Mucosa of rectum (tissue), 2 donors: ENCODE results near the gene MYBPH.

Experiments used
- H3K27ac ChIP-seq, 2 donors: one replicate each; pipeline ENCODE4 v1.7.0; 2013; ENCODE audit warnings: inconsistent platforms in 2 of 2, low read depth in 2 of 2, low read length in 2 of 2
- H3K27me3 ChIP-seq, 2 donors: one replicate each; pipeline ENCODE4 v1.7.0; 2013; ENCODE audit warnings: low read length in 2 of 2; ENCODE audit not compliant: control insufficient read depth in 2 of 2, insufficient read depth in 2 of 2
- H3K36me3 ChIP-seq, 2 donors: one replicate each; pipeline ENCODE4 v1.7.0; 2013; ENCODE audit warnings: low read length in 2 of 2; ENCODE audit not compliant: control insufficient read depth in 2 of 2, insufficient read depth in 2 of 2
- H3K4me1 ChIP-seq, 2 donors: one replicate each; pipeline ENCODE4 v1.7.0; 2013; ENCODE audit warnings: low read length in 2 of 2, mild to moderate bottlenecking in 1 of 2; ENCODE audit not compliant: control insufficient read depth in 2 of 2, insufficient read depth in 2 of 2
- H3K4me3 ChIP-seq, 2 donors: one replicate each; pipeline ENCODE4 v1.7.0; 2013; ENCODE audit warnings: low read length in 2 of 2
- H3K9ac ChIP-seq, 2 donors: one replicate each; pipeline ENCODE4 v1.7.0; 2013; ENCODE audit warnings: low read length in 2 of 2, low read depth in 1 of 2, mild to moderate bottlenecking in 1 of 2
- H3K9me3 ChIP-seq, 2 donors: one replicate each; pipeline ENCODE4 v1.7.0; 2013; ENCODE audit warnings: low read length in 2 of 2; ENCODE audit not compliant: control insufficient read depth in 2 of 2
- donor health status: healthy.
- donor health status: Normal muscosa, but diverticular disease.

The MYBPH gene

DNA sequence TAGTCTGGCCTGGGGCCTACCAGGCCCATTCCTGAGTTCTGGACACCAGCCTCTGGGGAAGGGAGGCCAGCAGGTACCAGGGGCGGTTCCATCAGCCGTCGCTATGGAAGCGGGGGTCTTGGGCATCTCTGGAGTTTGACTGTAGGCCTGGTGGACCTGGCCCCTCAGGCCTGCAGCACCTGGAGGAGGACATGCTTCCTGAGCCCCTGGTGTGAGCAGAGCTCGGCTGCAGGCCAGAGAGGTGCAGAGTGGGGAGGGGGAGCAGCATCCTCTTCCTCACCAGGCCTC, 7.8 kb downstream of the MYBPH start:
- Histone ChIP-seq H3K36me3 (no peaks in the 10 kb centered on the region), H3K4me3 (no peak overlapping the region), H3K27ac (no peak overlapping the region), H3K9me3 (no peaks in the 10 kb centered on the region), H3K27me3 (no peaks in the 10 kb centered on the region), H3K9ac (no peak overlapping the region), H3K4me1 (no peaks in the 10 kb centered on the region)

DNA sequence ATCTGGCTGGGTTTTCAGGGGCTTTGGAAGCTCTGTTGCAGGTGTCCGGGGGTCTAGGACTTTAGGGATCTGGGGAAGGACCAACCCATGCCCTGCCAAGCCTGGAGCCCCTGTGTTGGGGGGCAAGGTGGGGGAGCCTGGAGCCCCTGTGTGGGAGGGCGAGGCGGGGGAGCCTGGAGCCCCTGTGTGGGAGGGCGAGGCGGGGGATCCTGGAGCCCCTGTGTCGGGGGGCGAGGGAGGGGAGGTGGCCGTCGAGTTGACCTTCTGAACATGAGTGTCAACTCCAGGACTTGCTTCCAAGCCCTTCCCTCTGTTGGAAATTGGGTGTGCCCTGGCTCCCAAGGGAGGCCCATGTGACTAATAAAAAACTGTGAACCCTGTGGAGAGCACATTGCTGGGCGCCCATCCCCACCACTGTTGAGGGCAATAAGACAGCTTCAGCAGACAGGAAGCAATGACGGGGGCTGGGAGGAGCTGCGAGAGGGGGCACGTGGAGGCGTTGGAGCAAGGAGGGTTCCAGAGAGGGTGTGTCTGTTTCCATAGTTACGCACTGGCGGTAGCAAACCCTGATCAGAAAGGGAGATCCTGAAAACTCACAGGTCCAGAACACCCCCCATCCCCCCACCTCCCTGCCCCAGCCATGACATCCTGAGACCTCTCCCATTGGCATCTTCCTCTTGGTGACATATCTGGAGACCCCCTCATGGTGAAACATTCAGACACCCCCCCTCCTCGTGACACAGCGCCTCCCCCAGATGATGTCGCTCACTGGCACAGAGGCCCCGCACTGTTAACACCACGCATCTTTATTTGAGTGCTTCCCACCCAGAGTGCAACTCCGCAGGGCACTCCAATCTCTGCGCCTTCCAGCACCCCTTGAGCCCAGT, 8.4 kb downstream of the MYBPH start:
- Histone ChIP-seq H3K9me3 (no peaks in the 10 kb centered on the region), H3K4me1 (no peaks in the 10 kb centered on the region), H3K27me3 (no peaks in the 10 kb centered on the region), H3K4me3 (no peak overlapping the region), H3K36me3 (no peaks in the 10 kb centered on the region), H3K27ac (no peak overlapping the region), H3K9ac (no peak overlapping the region)

DNA sequence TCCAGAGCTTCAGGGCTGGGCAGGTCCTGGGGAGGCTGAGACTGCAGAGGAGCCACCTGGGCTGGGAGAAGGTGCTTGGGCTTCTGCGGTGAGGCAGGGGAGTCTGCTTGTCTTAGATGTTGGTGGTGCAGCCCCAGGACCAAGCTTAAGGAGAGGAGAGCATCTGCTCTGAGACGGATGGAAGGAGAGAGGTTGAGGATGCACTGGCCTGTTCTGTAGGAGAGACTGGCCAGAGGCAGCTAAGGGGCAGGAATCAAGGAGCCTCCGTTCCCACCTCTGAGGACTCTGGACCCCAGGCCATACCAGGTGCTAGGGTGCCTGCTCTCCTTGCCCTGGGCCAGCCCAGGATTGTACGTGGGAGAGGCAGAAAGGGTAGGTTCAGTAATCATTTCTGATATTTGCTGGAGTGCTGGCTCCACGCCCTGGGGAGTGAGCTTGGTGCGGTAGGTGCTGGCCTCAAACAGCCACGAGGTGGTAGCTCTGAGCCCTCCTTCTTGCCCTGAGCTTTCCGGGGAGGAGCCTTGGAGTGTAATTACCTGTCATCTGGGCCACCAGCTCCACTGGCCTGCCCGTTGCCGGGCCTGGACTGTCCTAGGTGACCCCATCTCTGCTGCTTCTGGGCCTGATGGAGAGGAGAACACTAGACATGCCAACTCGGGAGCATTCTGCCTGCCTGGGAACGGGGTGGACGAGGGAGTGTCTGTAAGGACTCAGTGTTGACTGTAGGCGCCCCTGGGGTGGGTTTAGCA, 9.3 kb downstream of the MYBPH start:
- Histone ChIP-seq H3K9me3 (no peaks in the 10 kb centered on the region), H3K27me3 (no peaks in the 10 kb centered on the region), H3K4me3 (no peak overlapping the region), H3K27ac (no peak overlapping the region), H3K4me1 (no peaks in the 10 kb centered on the region), H3K9ac (no peak overlapping the region), H3K36me3 (no peaks in the 10 kb centered on the region)

DNA sequence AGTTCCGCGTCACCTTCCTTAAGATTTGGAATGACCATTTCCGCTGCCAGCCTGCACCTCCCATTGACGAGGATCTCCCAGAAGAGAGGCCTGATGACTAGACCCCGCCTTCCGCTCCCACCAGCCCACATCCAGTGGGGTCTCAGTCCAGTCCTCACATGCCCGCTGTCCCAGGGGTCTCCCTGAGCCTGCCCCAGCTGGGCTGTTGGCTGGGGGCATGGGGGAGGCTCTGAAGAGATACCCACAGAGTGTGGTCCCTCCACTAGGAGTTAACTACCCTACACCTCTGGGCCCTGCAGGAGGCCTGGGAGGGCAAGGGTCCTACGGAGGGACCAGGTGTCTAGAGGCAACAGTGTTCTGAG, 9.8 kb downstream of the MYBPH start:
- H3K27me3 ChIP-seq = no peaks in the 10 kb centered on the region
- no peaks in the 10 kb centered on the region for H3K36me3 ChIP-seq
- H3K9ac ChIP-seq = no peak overlapping the region
- H3K27ac ChIP-seq = no peak overlapping the region
- no peaks in the 10 kb centered on the region for H3K9me3 ChIP-seq
- no peaks in the 10 kb centered on the region for H3K4me1 ChIP-seq
- H3K4me3 ChIP-seq = no peak overlapping the region

DNA sequence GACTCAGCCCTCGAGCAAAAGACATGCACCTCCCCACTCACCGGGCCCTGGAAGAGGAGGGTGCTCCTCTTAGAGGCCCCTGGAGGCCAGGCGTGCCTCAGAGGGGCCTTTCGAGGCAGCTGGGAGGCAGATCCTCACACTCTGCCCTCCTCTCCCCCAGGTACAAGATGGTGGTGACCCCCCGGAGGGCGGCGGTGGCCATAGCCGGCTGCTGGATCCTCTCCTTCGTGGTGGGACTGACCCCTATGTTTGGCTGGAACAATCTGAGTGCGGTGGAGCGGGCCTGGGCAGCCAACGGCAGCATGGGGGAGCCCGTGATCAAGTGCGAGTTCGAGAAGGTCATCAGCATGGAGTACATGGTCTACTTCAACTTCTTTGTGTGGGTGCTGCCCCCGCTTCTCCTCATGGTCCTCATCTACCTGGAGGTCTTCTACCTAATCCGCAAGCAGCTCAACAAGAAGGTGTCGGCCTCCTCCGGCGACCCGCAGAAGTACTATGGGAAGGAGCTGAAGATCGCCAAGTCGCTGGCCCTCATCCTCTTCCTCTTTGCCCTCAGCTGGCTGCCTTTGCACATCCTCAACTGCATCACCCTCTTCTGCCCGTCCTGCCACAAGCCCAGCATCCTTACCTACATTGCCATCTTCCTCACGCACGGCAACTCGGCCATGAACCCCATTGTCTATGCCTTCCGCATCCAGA, 10.4 kb downstream of the MYBPH start:
- Histone ChIP-seq H3K27me3 (no peaks in the 10 kb centered on the region), H3K4me3 (no peak overlapping the region), H3K9me3 (no peaks in the 10 kb centered on the region), H3K36me3 (no peaks in the 10 kb centered on the region), H3K27ac (no peak overlapping the region), H3K4me1 (no peaks in the 10 kb centered on the region), H3K9ac (no peak overlapping the region)

DNA sequence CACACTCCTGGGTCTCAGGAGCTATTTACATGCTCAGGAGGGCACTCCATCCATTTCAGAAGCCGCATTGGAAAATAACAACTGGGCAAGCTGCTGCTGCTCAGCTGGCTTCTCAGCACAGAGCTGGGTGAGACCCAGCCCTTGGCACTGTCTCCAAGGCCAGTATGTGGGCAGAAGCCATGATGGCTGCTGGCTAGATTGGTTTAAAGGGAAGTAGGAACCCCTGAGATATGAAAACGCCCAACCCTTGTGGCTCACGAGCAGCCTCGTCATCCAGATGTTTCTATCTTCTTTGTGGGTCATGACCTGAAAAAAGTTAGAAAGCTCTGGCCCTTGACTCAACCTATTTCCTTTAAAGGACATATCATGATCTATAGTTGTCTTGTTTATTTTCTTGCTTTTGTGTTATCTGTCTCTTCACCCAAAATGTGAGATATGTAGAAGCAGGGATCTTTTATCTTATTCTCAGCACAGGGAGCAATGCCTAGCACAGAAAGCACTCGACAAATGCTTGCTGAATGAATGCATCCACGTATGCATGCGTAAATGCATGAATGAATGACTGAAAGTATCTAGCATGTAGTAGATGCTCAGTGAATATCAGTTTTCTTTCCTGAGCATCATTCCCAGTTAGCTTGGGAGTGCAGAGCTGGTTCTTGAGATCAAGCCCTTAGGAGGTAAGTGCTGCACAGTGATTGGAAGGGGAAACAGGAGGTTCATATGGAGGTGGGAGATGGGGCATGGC, 11.6 kb downstream of the MYBPH start:
- Histone ChIP-seq H3K9me3 (no peaks in the 10 kb centered on the region), H3K4me1 (no peaks in the 10 kb centered on the region), H3K27me3 (no peaks in the 10 kb centered on the region), H3K4me3 (no peak overlapping the region), H3K9ac (no peak overlapping the region), H3K36me3 (no peaks in the 10 kb centered on the region), H3K27ac (no peak overlapping the region)

DNA sequence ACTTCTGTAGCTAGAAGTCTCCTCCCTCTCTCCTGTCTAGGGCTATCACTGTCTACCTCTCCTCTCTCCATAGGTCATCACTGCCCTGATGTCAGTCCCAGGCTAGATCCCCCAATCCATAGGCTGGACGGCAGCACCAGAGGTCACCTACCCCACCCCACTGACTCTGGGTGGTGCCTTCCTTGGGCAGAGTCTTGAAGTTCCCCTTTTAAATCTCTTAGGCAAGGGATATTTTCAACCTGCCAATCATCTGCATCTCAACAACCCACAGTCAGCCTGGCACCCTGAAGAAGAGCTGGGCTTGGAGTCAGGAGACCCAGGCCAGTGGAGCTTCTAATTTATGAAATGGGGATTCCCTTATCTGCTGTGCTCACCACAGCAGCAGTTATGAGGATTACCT, 13.2 kb downstream of the MYBPH start:
- Histone ChIP-seq H3K4me3 (no peak overlapping the region), H3K27me3 (no peaks in the 10 kb centered on the region), H3K36me3 (no peaks in the 10 kb centered on the region), H3K9me3 (no peaks in the 10 kb centered on the region), H3K9ac (no peak overlapping the region), H3K27ac (no peak overlapping the region), H3K4me1 (no peaks in the 10 kb centered on the region)

DNA sequence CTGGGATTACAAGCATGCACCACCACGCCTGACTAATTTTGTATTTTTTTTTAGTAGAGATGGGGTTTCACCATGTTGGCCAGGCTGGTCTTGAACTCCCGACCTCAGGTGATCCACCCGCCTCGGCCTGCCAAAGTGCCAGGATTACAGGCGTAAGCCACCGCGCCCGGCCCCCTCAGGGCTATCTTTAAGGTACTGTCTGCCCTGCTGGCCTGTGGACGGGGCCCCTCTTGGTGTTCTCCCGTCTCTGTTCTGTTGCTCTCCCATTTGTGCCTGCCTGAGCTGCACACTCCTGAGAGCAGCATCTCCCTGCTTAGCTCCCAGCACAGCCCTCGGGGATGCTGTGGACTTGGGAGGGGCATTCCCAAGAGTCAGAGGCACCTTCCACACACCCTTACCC, 13.9 kb downstream of the MYBPH start:
- no peak overlapping the region for H3K4me3 ChIP-seq
- H3K36me3 ChIP-seq = no peaks in the 10 kb centered on the region
- H3K27ac ChIP-seq = no peak overlapping the region
- no peak overlapping the region for H3K9ac ChIP-seq
- H3K4me1 ChIP-seq = no peaks in the 10 kb centered on the region
- H3K9me3 ChIP-seq = no peaks in the 10 kb centered on the region
- no peaks in the 10 kb centered on the region for H3K27me3 ChIP-seq

DNA sequence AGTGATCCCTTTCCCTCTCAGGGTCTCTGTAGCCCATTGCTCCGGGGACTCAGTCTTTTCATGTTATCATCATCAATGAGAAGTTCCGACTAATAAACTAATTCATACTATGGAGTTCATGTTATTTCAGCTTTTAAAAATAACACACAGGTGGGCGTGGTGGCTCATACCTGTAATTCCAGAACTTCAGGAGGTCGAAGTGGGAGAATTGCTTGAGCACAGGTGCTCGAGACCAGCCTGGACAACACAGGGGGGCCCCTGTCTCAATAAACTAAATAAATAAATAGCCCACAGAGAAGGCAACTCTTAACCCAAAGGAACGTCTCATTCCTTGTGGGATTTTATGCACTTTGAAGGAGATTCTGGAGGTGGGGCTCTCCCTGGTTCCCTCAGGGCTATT, 14.5 kb downstream of the MYBPH start:
- Histone ChIP-seq H3K4me3 (no peak overlapping the region), H3K9me3 (no peaks in the 10 kb centered on the region)

DNA sequence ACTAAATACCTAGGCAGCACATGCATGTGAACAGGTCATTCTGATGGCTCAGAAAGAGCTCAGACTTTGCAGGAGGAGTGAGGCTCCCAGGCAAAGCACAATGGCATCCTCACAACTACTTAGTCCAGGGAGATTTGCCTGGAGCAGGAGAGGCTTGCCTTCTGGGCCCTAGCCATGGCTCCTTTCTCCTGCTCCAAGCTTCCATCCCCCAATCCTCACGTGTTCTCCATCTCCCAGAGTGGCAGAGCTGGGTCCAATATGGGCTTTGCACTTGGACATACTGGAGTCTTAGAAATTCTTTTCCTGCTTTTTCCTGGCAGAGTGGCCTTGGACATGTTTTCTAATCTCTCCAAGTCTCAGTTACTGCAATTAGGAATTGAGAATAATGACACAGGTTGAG, 15.8 kb downstream of the MYBPH start:
- no peak overlapping the region for H3K27ac ChIP-seq
- H3K36me3 ChIP-seq = no peaks in the 10 kb centered on the region
- no peak overlapping the region for H3K4me3 ChIP-seq
- H3K9ac ChIP-seq = no peak overlapping the region
- H3K27me3 ChIP-seq = no peaks in the 10 kb centered on the region
- H3K4me1 ChIP-seq = peaks cover 0 to 4% of the 10 kb centered on the region in 2 donors
- no peaks in the 10 kb centered on the region for H3K9me3 ChIP-seq

More for the DNA sequence above, 14.5 kb downstream of the MYBPH start:
- no peaks in the 10 kb centered on the region for H3K36me3 ChIP-seq
- no peak overlapping the region for H3K27ac ChIP-seq
- peaks cover 0 to 3% of the 10 kb centered on the region in 2 donors for H3K4me1 ChIP-seq
- no peak overlapping the region for H3K9ac ChIP-seq
- no peaks in the 10 kb centered on the region for H3K27me3 ChIP-seq
